ENCODE measurements around the gene FBXO41. TPM values are rescaled to one million over a fixed set of nuclear protein-coding genes. Genes with fewer than 3 reads are reported as not detected.

Gene FBXO41
- total RNA-seq, 1 experiment from 2014 or later: 1.4 TPM

GRCh38 chr2:73235315-73236028 is 48.8 kb downstream of the FBXO41 start:
- Histone ChIP-seq H3K27me3 (no peaks in the 10 kb centered on the region), H3K4me3 (peak overlapping the region; percentile 97), H3K36me3 (peaks cover 43% of the 10 kb centered on the region), H3K9me3 (no peaks in the 10 kb centered on the region)
- DNase-seq: no peak

- Histone ChIP-seq H3K9me3 (no peaks in the 10 kb centered on the region), H3K27me3 (no peaks in the 10 kb centered on the region), H3K36me3 (peaks cover 30% of the 10 kb centered on the region), H3K4me3 (peak within 1 kb of the TSS; percentile 97)
- peak; percentile 87 for DNase-seq
Measured at GRCh38 chr2:73233932-73234832, 50.1 kb downstream of the FBXO41 start, which contains the start of gene CCT7. CCT7 (plus strand) TSS chr2:73234308; CDS start chr2:73234379, 71 bp downstream.

GRCh38 chr2:73233154-73233931 is 50.9 kb downstream of the FBXO41 start, which contains the start of gene PRADC1:
PRADC1 (minus strand) TSS chr2:73233239; CDS start chr2:73233160, 79 bp downstream.
- Histone ChIP-seq H3K36me3 (peaks cover 22% of the 10 kb centered on the region), H3K27me3 (no peaks in the 10 kb centered on the region), H3K4me3 (peak within 1 kb of the TSS; percentile 97), H3K9me3 (no peaks in the 10 kb centered on the region)
- DNase-seq: peak; percentile 99

DNA sequence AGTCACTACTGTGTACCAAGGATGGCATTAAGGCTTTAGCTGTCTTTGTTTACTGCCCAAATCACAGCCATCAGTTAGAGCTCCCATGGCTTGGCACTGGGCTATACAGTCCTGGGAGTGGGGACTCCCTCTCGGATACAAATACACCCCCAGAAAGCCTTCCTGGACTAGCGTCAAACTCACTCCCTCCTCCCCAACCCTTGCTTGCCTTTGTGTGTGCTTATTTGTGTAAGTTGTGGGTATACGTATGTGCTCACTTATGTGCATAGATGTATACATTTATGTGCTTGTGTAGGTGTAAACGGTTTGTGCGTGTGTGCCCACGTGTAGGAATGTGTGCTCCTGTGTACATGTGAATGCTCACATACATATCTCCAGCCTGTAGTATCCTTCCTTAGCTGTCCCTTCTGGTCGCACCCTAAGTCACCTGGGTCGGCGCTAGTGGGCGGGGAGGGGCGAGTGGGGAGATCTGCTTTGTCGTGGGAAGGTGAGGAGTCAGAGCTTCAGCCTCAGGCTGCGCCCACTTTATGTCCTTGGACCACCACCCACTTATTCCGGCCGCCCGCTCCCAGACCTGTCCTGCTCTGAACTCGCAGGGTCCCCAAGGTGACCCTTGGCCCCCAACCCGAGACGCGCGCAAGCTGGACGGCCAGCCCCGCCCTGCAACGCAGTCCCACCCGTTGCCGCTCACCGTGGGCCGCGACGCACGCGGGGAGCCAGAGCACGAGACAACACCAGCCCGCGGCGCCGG is 51.7 kb downstream of the FBXO41 start:
- no peaks in the 10 kb centered on the region for H3K9me3 ChIP-seq
- H3K27me3 ChIP-seq: no peaks in the 10 kb centered on the region
- peak overlapping the region; percentile 97 for H3K4me3 ChIP-seq
- peak; percentile 24 for DNase-seq
- peaks cover 17% of the 10 kb centered on the region for H3K36me3 ChIP-seq

DNA sequence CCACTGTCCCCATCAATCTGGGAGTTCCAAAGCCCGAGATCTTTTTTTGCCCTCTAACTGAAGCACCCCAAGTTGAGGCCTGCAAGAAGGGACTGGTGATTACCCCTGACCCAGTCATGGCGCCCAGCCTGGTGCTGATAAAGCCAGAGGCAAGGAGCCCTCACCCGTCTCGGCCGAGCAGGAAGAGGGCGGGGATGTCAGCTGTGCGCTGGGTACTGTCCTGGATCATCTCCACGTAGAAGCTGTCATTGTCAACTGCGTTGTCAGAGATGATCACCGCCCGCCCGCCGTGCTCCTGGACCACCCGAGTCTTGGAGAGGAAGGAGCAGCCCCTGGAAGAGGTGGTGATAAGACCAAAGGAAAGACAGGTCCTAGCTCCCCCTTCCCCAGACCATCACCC is 55.6 kb downstream of the FBXO41 start:
- H3K9me3 ChIP-seq: no peaks in the 10 kb centered on the region
- peaks cover 11% of the 10 kb centered on the region for H3K36me3 ChIP-seq
- no peak for DNase-seq
- no peaks in the 10 kb centered on the region for H3K27me3 ChIP-seq
- no peak overlapping the region for H3K4me3 ChIP-seq

DNA sequence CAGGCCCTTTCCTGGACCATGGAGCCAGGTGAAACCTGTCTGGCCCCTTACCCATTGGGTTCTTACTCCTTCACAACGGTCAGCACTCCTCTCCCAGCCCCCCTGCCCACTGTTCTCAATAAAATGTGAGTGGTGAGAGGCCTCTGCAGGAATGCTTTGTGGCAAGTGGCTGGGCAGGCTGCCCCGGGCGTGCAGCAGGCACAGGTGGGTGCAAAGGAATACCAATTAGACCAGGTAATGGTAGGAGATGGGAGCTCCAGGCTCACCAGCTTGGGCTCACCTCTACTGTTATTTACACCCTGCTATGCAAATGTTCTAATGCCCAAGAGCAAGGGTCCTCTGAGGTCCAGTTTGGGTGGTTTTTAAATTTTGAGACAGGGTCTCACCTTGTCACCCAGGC is 57.2 kb downstream of the FBXO41 start:
- H3K27me3 ChIP-seq: no peaks in the 10 kb centered on the region
- H3K9me3 ChIP-seq: no peaks in the 10 kb centered on the region
- H3K4me3 ChIP-seq: no peak overlapping the region
- H3K36me3 ChIP-seq: peaks cover 21% of the 10 kb centered on the region
- DNase-seq: no peak

GRCh38 chr2:73225513-73226360 is 58.5 kb downstream of the FBXO41 start:
- Histone ChIP-seq H3K36me3 (peaks cover 32% of the 10 kb centered on the region), H3K4me3 (no peak overlapping the region), H3K27me3 (no peaks in the 10 kb centered on the region), H3K9me3 (no peaks in the 10 kb centered on the region)
- no peak for DNase-seq

GRCh38 chr2:73223821-73224220 is 60.5 kb downstream of the FBXO41 start:
- peaks cover 46% of the 10 kb centered on the region for H3K36me3 ChIP-seq
- DNase-seq: no peak
- no peaks in the 10 kb centered on the region for H3K27me3 ChIP-seq
- H3K4me3 ChIP-seq: no peak overlapping the region
- no peaks in the 10 kb centered on the region for H3K9me3 ChIP-seq

GRCh38 chr2:73218298-73218697 is 66.0 kb downstream of the FBXO41 start:
- no peaks in the 10 kb centered on the region for H3K9me3 ChIP-seq
- peak; percentile 80 for DNase-seq
- H3K27me3 ChIP-seq: no peaks in the 10 kb centered on the region
- H3K36me3 ChIP-seq: peaks cover 36% of the 10 kb centered on the region
- H3K4me3 ChIP-seq: no peak overlapping the region

DNA sequence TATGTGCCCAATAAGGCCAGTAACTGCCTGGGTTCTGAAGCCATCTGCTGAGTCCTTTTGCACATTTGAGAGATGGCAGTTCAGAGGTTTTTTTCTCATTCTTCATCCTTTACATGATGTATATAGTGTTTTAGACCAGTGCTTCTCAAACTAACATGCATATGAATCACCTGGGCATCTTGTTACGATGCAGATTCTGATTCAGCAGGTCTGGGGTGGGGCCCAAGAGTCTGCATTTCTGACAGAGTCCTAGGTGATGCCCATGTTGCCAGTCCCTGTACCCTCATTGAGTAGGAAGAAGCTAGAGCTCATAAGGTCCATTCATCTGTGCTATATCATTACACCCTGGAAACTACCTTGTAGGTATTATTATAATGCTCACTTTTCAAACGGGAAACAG is 66.5 kb downstream of the FBXO41 start:
- Histone ChIP-seq H3K4me3 (no peak overlapping the region), H3K36me3 (peaks cover 31% of the 10 kb centered on the region), H3K9me3 (no peaks in the 10 kb centered on the region), H3K27me3 (no peaks in the 10 kb centered on the region)
- no peak for DNase-seq

DNA sequence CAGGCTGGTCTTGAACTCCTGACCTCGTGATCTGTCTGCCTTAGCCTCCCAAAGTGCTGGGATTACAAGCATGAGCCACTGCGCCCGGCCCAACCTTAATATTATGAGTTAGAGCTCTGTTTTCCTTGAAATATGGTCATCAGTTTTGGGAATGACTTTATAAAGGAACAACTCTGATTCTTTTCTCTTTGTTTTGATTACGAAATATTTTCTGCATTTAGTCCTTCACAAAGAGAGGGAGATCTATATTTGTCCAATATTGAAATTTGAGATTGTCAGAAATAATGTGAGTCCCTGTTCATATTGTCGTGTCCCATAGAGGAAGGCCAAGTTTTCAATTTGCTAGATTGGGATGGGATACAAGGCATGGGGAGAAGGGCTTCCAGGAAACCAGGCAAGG is 67.1 kb downstream of the FBXO41 start:
- DNase-seq: no peak
- H3K36me3 ChIP-seq: peaks cover 28% of the 10 kb centered on the region

DNA sequence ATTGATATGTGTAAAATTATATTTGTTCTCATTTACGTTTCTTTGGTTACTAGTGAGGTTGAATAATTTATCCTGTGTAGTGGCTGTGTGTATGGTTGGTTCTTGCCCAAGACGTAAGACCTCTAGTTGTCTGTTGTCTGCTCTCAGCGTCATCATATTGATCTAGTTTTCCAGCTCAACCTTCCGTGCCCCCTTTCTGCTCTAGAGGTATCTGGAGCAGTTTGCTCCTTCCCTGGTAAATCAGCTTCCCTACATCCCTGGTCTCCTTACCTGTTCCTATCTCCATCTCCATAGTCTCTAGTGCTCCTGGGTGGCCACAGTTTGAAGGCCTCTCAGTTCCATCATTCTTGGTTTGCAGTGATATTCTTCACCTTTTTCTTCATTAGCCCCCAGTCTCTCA is 69.0 kb downstream of the FBXO41 start:
- no peaks in the 10 kb centered on the region for H3K9me3 ChIP-seq
- peak overlapping the region; percentile 92 for H3K4me3 ChIP-seq
- H3K27me3 ChIP-seq: no peaks in the 10 kb centered on the region
- H3K36me3 ChIP-seq: peaks cover 15% of the 10 kb centered on the region
- DNase-seq: no peak

More for the DNA sequence above, 67.1 kb downstream of the FBXO41 start:
- Histone ChIP-seq H3K27me3 (no peaks in the 10 kb centered on the region), H3K4me3 (no peak overlapping the region), H3K9me3 (no peaks in the 10 kb centered on the region)

DNA sequence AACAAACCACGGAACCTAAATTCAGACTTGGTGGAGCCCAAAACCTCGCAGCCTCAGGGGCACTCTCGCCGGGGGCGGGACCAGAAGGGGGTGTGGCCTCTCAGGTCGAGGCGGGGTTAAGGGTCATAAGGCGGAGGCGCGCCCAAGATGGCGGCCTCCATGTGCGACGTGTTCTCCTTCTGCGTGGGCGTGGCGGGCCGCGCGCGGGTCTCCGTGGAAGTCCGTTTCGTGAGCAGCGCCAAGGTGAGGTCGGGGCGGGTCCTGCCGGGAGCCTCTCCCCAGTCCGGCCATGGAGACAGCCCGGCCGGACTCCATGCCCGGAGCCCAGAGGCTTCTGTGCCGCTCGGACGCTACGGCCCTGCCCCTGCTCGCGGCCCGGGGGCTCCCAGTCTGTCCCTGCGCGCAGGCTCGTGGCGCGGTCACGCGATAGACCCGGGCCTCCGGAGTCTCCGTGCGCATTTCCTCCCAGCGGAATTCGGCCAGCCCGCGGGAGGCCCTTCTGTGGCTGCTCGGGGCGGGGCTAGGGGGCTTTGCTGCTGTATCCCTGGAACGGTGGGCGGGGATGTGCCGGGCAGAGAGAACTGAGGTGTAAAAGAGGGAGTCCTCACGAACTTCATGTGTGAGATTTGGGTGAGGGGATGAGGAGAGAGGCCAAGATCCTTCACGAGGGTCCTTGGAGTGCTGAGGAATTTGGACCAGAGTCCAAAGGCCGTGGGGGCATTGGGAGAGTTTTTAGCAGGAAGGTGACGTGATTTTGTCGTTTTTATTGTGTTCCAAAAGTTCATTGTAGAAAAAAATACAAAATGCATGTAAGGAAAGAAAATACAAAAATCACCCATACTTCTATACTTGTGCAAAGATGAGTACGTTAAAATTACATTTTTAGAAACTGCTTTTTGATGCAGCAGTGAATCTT is 69.9 kb downstream of the FBXO41 start, which contains the start of gene SMYD5:
Gene SMYD5 (plus strand): TSS at position 126 of the 916 bp plus-strand sequence. CDS start 22 bp downstream, at position 148.
- H3K36me3 ChIP-seq: peaks cover 7% of the 10 kb centered on the region
- no peaks in the 10 kb centered on the region for H3K9me3 ChIP-seq
- H3K4me3 ChIP-seq: peak within 1 kb of the TSS; percentile 92
- peak; percentile 87 for DNase-seq
- no peaks in the 10 kb centered on the region for H3K27me3 ChIP-seq

DNA sequence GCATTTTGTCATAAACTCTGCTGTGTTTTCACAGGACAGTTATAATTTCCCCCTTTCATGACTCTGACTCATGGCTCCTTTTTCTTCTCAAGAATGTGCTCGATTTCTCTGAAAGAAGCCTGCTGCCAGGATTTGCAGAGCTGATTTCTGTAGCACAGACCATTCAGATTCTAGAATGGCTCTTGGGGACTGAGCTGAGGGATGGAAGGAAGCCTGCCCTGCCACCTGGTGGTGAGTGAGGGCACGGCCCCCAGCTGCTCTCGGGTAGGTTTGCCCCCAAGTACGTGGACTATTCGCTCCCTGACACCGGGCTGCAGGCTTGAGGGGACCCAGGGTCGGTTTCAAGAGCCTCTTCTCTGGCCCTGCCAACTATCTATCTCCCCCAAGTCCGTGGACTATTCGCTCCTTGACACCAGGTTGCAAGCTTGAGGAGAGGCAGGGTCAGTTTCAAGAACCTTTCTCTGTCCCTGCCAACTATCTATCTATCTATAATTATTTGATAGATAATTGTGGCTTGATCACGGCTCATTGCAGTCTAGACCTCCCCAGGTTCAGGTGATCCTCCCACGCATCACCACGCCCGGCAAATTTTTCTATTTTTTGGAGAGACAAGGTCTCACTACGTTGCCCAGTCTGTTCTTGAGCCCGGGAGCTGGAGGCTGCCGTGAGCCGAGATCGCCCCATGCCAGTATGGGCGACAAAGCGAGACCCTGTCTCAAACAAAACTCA is 71.7 kb downstream of the FBXO41 start:
- peak; percentile 76 for DNase-seq
- Histone ChIP-seq H3K9me3 (no peaks in the 10 kb centered on the region), H3K4me3 (no peak overlapping the region), H3K36me3 (peaks cover 2% of the 10 kb centered on the region; the same call in 1 of the 2 replicates), H3K27me3 (no peaks in the 10 kb centered on the region)

All from MG63 (cell line).